Astrocyte of the spinal cord (primary cell): ENCODE results near the gene HTT.

Source experiments
- DNase-seq: peaks from one replicate; pipeline ENCODE4 v3.0.0; 2011; ENCODE audit warnings: low read depth, low spot score
- H3K4me3 ChIP-seq: 2 replicates; pipeline ENCODE4 v1.5.1; 2011; ENCODE audit warnings: low read depth, mild to moderate bottlenecking, low read length, moderate library complexity
- in situ Hi-C: cut with HindIII; loops from 2 replicates; pipeline ENCODE4 v1.10.0; 2017; ENCODE audit warnings: low sequenced_read_pairs
- TF ChIP-seq, protein P1 (sequence below): IDR thresholded peaks from 2 replicates; pipeline ENCODE4 v1.5.1; 2012; ENCODE audit warnings: low read depth, mild to moderate bottlenecking, low read length, inconsistent platforms

Gene HTT

GRCh38 chr4:3285558-3286334 is 211.3 kb downstream of the HTT start:
- in situ Hi-C loops, result no loop called here
- no peak overlapping the region for H3K4me3 ChIP-seq
- peak; percentile 51 for DNase-seq
- TF ChIP-seq, protein P1, sequence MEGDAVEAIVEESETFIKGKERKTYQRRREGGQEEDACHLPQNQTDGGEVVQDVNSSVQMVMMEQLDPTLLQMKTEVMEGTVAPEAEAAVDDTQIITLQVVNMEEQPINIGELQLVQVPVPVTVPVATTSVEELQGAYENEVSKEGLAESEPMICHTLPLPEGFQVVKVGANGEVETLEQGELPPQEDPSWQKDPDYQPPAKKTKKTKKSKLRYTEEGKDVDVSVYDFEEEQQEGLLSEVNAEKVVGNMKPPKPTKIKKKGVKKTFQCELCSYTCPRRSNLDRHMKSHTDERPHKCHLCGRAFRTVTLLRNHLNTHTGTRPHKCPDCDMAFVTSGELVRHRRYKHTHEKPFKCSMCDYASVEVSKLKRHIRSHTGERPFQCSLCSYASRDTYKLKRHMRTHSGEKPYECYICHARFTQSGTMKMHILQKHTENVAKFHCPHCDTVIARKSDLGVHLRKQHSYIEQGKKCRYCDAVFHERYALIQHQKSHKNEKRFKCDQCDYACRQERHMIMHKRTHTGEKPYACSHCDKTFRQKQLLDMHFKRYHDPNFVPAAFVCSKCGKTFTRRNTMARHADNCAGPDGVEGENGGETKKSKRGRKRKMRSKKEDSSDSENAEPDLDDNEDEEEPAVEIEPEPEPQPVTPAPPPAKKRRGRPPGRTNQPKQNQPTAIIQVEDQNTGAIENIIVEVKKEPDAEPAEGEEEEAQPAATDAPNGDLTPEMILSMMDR, result no peak

DNA sequence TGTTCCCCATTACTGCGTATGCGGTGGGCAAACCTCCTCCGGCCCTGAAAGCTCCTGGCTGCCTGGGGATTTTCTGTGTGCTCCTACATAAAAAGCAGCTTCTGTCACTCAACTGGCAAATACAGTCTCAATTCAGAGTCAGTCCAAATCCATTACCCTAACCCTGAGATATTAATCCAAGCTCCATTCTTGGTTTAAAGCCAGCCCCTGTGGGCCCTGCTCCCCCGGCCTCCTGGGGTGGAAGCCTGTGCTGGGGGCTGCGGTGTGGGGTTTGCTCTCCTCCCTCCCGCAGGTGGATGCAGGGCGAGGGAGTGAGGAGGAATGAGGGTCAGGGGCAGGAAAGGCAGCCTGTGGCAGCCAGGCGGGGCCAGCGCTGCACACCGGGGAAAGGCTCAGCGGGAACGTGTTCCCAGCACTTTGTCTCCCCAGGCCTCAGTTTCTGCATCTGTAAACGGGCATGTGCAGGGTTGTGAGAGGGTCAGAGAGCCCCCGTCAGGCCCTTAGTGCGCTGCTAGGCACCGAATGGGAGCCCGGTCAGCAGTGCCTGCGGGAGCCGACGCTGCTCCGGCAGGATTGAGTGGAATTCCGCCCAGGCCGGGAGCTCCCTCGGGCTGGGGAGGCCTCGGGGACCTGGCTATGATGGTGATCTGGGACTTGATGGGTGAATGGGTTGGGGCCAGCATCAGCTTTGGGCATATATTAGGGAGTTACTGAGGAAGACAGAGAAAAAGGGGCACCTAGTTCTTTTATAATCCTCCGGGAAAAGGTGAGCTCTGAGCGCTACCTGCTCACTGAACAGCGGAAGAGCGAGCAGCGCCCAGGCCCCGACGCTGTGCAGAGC is 212.1 kb downstream of the HTT start:
- TF ChIP-seq, protein P1, result no peak
- in situ Hi-C loops, result no loop called here
- no peak overlapping the region for H3K4me3 ChIP-seq
- DNase-seq, result no peak

DNA sequence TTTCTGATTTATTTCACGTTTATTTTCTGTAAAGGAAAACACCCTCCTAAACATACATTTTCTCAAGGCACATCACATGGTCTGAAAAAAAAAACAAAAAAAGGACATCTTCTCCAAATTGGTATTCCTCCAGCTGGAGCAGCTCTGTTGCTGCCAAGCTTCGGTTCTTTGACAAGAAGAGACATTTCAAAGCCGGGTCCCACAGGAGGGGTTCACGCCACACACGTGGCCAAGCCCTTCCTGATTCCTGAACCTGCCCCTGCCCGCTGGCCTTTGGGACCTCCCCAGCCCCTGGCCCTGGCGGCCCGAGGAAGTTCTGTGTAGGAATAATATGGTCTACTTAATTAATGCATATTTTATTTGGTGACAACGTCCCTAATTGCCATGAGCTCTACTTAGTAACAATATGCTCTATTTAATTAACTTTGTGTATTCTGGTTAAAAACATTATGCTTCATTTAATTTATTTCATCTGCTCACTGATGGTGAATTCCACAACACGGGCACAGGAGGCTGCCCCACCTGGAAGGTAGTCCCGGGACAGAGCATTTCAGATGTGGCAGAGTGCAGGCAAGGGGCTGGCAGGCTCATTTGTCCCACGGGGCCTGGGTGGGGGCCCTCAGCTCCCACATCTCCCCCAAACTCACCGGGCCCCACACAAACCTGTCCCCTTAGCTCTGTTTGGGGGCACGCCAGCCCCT is 212.9 kb downstream of the HTT start:
- DNase-seq, result no peak
- TF ChIP-seq, protein P1, result no peak
- no peak overlapping the region for H3K4me3 ChIP-seq
- in situ Hi-C loops, result no loop called here

DNA sequence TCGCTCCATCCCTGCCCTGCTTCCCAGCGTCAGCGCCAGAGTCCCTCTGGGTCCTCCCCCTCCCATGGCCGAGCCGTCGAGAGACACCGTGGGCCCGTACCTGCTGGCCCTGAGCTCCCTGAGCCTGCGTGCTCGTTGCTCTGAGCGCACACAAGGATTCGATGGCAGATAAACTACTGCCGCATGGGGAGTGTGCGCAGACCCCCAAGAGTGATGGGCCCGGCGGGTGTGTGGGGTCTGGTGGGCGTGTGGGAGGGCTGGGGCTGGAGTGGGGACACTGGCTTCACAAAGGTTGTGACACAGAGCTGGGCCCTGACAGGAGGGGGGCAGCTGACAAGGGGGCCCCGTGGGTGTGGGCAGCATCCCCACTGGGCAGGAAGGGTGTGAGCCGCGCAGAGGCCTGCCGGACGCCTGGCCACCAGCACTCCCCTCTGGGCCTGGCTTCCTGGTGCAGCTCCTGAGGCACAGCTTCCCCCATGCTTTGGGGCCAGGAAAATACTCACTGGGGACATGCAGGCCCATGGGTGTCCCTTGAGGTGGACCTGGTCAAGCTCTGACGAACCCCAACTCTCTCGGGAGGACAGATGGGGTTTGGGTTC is 213.6 kb downstream of the HTT start:
- TF ChIP-seq, protein P1, result no peak
- no peak for DNase-seq
- H3K4me3 ChIP-seq, result no peak overlapping the region
- in situ Hi-C loops, result no loop called here

DNA sequence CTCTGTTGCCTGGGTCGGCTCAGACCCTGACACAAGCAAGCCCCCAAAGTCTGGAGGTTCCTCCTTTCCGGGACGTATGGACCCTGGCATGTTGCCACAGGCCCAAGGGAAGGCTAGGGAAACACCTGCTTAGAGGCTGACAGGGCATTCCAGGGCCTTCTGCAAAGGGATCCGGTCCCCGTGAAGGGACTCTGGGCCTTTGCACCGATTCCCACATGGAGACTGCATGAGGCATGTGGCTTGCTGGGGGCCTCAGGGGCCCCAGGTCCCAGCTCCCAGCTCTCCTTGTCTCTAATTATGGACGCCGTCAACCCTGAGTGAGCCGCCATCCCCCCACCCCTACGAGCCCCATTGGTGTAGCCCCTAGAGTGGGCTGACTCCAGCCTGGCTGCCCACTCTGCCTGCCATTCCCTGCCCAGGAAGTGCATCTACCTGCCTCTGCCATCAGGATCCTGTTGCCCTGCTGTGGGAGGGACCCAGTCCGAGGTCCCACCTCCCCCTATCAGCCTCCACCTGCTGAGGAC is 214.2 kb downstream of the HTT start:
- TF ChIP-seq, protein P1, result no peak
- DNase-seq, result no peak
- in situ Hi-C loops, result no loop called here
- no peak overlapping the region for H3K4me3 ChIP-seq

- in situ Hi-C loops, result no loop called here
- no peak for DNase-seq
- no peak overlapping the region for H3K4me3 ChIP-seq
- TF ChIP-seq, protein P1, result no peak
Observed at GRCh38 chr4:3290476-3290875, 216.0 kb downstream of the HTT start.
